ENCODE data around the gene NAT16.
"Not testable (repeated sequence)": the region's sequence is repeated elsewhere in the genome, so short reads cannot be mapped to it uniquely, and the experiment has no call there.

NAT16 gene

DNA sequence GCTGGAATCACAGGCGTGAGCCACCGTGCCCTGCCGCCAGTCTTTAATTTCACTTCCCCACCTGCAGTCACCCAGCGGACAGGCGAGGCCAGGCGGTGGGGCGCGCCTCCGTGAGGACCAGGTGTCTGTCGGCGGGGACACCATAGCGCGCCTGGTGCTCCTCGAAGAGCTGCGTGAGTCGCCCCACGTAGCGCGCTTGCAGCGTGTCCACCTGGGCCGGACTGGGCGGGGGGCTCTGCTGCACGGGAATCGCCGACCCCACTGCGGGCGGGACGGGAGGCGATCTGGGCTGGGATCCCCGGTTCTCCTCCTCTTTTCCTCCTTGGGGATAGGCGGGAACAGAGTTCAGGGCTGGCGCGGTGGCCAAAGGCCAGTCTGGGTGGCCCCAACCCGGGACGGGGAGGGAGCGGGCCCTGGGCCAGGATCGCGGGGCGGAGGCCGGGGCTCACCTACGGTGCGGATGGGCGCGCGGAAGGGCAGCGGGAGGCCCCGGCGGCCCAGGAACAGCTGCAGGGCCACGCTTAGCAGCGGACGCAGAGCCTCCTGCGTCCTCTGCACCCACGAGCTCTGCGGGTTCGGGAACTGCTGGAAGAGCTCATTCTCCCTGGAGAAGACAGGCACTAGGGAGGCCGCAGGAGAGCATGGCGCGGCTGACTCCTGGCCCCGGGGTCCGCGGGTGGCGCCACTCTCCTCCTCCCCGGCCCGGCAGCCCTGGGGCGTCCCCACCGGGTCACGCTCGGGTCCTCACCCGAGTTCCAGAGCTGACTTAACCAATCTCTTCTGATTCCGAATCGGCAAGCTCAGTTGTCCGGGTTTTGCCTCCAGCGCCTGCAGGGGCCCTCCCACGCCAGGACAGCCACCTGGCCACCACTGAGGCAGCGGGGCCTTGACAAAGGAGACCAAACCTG is 21.9 kb upstream of the NAT16 start:
- H3F3A ChIP-seq (ENCODE audit: control insufficient read depth, insufficient read depth) = no peaks in the 10 kb centered on the region
- H3K79me2 ChIP-seq (ENCODE audit: control insufficient read depth, low read length) = no peaks in the 10 kb centered on the region
- H4K20me1 ChIP-seq (ENCODE audit: control insufficient read depth, insufficient read depth, low read depth, low read length) = no peaks in the 10 kb centered on the region
- H3K27me3 ChIP-seq (ENCODE audit: control insufficient read depth, low read length) = peaks cover 11% of the 10 kb centered on the region; the same call in 1 of the 2 replicates
- no peak overlapping the region for H3K27ac ChIP-seq (ENCODE audit: low read depth, low read length)
- peaks cover 10% of the 10 kb centered on the region for H3K4me1 ChIP-seq (ENCODE audit: control insufficient read depth, low read length)
- TF ChIP-seq EZH2phosphoT487 (IDR thresholded peaks at IDR 0.05; ENCODE audit: borderline replicate concordance, low read length) = no peak
- TF ChIP-seq, protein P1, sequence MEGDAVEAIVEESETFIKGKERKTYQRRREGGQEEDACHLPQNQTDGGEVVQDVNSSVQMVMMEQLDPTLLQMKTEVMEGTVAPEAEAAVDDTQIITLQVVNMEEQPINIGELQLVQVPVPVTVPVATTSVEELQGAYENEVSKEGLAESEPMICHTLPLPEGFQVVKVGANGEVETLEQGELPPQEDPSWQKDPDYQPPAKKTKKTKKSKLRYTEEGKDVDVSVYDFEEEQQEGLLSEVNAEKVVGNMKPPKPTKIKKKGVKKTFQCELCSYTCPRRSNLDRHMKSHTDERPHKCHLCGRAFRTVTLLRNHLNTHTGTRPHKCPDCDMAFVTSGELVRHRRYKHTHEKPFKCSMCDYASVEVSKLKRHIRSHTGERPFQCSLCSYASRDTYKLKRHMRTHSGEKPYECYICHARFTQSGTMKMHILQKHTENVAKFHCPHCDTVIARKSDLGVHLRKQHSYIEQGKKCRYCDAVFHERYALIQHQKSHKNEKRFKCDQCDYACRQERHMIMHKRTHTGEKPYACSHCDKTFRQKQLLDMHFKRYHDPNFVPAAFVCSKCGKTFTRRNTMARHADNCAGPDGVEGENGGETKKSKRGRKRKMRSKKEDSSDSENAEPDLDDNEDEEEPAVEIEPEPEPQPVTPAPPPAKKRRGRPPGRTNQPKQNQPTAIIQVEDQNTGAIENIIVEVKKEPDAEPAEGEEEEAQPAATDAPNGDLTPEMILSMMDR (IDR thresholded peaks at IDR 0.05; ENCODE audit: low read depth, low read length, poor library complexity, severe bottlenecking) = no peak
- H3K9me2 ChIP-seq (replicated peaks; ENCODE audit: control insufficient read depth, low read length) = no peaks in the 10 kb centered on the region
- H3K9me3 ChIP-seq (ENCODE audit: control insufficient read depth, insufficient read depth, low read length) = no peaks in the 10 kb centered on the region
- H3K36me3 ChIP-seq (ENCODE audit: control insufficient read depth, low read length) = no peaks in the 10 kb centered on the region
- no peak overlapping the region for H3K4me3 ChIP-seq (ENCODE audit: low read length)
- no peak overlapping the region for H3K4me2 ChIP-seq (ENCODE audit: low read length)

DNA sequence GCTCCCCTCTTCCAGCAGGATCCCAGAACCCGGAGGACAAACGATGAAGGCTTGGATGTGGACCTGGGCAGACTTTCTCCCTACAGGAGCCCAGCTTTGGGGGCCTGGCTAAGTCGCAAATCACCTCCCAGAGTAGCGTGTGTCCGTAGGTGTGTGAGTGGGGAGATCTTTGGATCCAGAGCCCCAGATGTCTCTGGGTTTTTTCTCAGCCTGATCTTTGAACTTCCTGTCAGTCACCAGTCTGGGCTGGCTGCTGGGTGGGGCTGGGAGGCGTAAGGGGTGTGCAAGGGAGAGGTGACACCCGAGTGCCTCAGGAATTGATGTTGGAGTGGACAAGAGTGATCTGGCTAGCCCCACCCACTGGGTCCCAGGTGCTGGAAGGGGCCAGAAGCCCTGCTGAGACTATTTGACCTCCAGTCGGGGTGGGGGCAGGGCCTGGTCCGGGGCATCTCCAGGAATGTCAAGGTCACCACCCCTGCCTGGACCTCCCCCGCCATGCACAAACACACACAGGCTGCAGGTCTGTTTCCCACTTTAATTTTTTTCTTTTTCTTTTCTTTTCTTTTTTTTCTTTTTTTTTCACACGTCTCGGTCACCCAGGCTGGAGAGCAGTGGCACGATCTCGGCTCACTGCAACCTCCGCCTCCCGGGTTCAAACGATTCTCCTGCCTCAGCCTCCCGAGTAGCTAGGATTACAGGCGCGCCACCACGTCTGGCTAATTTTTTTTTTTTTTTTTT is 20.9 kb upstream of the NAT16 start, which contains the start of gene MOGAT3:
MOGAT3 (minus strand) TSS at position 175 of the 738 bp plus-strand sequence. CDS start 182 bp downstream, outside the sequence.
- Histone ChIP-seq H3K36me3 (ENCODE audit: control insufficient read depth, low read length) (no peaks in the 10 kb centered on the region), H3K79me2 (ENCODE audit: control insufficient read depth, low read length) (no peaks in the 10 kb centered on the region), H3K9me3 (ENCODE audit: control insufficient read depth, insufficient read depth, low read length) (no peaks in the 10 kb centered on the region), H3K9me2 (replicated peaks; ENCODE audit: control insufficient read depth, low read length) (no peaks in the 10 kb centered on the region), H3K4me3 (ENCODE audit: low read length) (no peak within 1 kb of the TSS), H4K20me1 (ENCODE audit: control insufficient read depth, insufficient read depth, low read depth, low read length) (no peaks in the 10 kb centered on the region), H3K4me1 (ENCODE audit: control insufficient read depth, low read length) (peaks cover 10% of the 10 kb centered on the region), H3K27ac (ENCODE audit: low read depth, low read length) (no peak within 1 kb of the TSS), H3K27me3 (ENCODE audit: control insufficient read depth, low read length) (peaks cover 11% of the 10 kb centered on the region; the same call in 1 of the 2 replicates), H3K4me2 (ENCODE audit: low read length) (no peak within 1 kb of the TSS), H3F3A (ENCODE audit: control insufficient read depth, insufficient read depth) (no peaks in the 10 kb centered on the region)
- no peak for TF ChIP-seq EZH2phosphoT487 (IDR thresholded peaks at IDR 0.05; ENCODE audit: borderline replicate concordance, low read length)
- TF ChIP-seq, protein P1 (IDR thresholded peaks at IDR 0.05; ENCODE audit: low read depth, low read length, poor library complexity, severe bottlenecking) = no peak

DNA sequence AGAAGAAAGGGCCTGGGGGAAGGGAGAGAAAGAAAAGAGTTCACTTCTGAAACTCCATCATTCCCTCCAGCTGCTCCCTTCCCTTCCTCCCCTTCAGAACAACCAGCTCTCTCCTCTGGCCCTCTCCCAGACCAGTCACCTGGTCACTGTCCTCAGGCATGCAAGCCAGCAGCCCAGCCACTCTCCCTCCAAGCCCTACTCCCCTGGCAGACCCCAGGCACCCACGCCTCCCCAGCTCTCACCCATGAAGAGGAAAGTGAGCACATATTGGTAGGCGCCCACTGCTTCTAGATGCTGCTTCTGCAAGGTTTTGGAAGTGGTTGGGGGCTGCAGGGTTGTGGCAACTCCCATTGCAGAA is 20.4 kb upstream of the NAT16 start:
- no peaks in the 10 kb centered on the region for H3F3A ChIP-seq (ENCODE audit: control insufficient read depth, insufficient read depth)
- no peak overlapping the region for H3K4me3 ChIP-seq (ENCODE audit: low read length)
- H3K27ac ChIP-seq (ENCODE audit: low read depth, low read length) = no peak overlapping the region
- no peaks in the 10 kb centered on the region for H3K36me3 ChIP-seq (ENCODE audit: control insufficient read depth, low read length)
- H3K79me2 ChIP-seq (ENCODE audit: control insufficient read depth, low read length) = no peaks in the 10 kb centered on the region
- H3K27me3 ChIP-seq (ENCODE audit: control insufficient read depth, low read length) = peaks cover 11% of the 10 kb centered on the region; the same call in 1 of the 2 replicates
- no peaks in the 10 kb centered on the region for H3K9me2 ChIP-seq (replicated peaks; ENCODE audit: control insufficient read depth, low read length)
- peaks cover 10% of the 10 kb centered on the region for H3K4me1 ChIP-seq (ENCODE audit: control insufficient read depth, low read length)
- TF ChIP-seq, protein P1 (IDR thresholded peaks at IDR 0.05; ENCODE audit: low read depth, low read length, poor library complexity, severe bottlenecking) = no peak
- no peak for TF ChIP-seq EZH2phosphoT487 (IDR thresholded peaks at IDR 0.05; ENCODE audit: borderline replicate concordance, low read length)
- no peaks in the 10 kb centered on the region for H3K9me3 ChIP-seq (ENCODE audit: control insufficient read depth, insufficient read depth, low read length)
- no peak overlapping the region for H3K4me2 ChIP-seq (ENCODE audit: low read length)
- no peaks in the 10 kb centered on the region for H4K20me1 ChIP-seq (ENCODE audit: control insufficient read depth, insufficient read depth, low read depth, low read length)

DNA sequence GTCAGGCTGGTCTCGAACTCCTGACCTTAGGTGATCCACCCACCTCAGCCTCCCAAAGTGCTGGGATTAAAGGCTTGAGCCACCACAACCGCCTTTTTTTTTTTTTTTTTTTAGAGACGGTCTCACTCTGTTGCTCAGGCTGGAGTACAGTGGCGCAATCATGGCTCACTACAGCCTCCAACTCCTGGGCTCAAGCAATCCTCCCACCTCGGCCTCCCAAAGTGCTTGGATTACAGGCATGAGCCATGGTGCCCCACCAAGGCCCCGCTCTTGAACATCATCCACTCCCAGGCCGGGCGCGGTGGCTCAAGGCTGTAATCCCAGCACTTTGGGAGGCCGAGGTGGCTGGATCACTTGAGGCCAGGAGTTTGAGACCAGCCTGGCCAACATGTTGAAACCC is 19.4 kb upstream of the NAT16 start:
- H3F3A ChIP-seq (ENCODE audit: control insufficient read depth, insufficient read depth); H4K20me1 ChIP-seq (ENCODE audit: control insufficient read depth, insufficient read depth, low read depth, low read length); H3K27ac ChIP-seq (ENCODE audit: low read depth, low read length); H3K9me2 ChIP-seq (replicated peaks; ENCODE audit: control insufficient read depth, low read length); H3K9me3 ChIP-seq (ENCODE audit: control insufficient read depth, insufficient read depth, low read length); H3K4me3 ChIP-seq (ENCODE audit: low read length); H3K79me2 ChIP-seq (ENCODE audit: control insufficient read depth, low read length); H3K36me3 ChIP-seq (ENCODE audit: control insufficient read depth, low read length); H3K4me2 ChIP-seq (ENCODE audit: low read length): not testable (repeated sequence)
- Histone ChIP-seq H3K27me3 (ENCODE audit: control insufficient read depth, low read length) (peaks cover 11% of the 10 kb centered on the region), H3K4me1 (ENCODE audit: control insufficient read depth, low read length) (peaks cover 10% of the 10 kb centered on the region)

All from DOHH2 (cell line).